ENCODE measurements around the gene MAST4.

Gene MAST4

GRCh38 chr5:67045816-67046740, 449.9 kb downstream of the MAST4 start:
- DNase-seq (ENCODE audit: low spot score) = no peak

GRCh38 chr5:67047160-67047559, 451.0 kb downstream of the MAST4 start:
- no peak for DNase-seq (ENCODE audit: low spot score)

GRCh38 chr5:67047616-67048015, 451.4 kb downstream of the MAST4 start:
- DNase-seq (ENCODE audit: low spot score) = no peak

GRCh38 chr5:67050125-67050524, 453.9 kb downstream of the MAST4 start:
- DNase-seq (ENCODE audit: low spot score) = no peak

- no peak for DNase-seq (ENCODE audit: low spot score)
These were observed 454.4 kb downstream of the MAST4 start for GRCh38 chr5:67050635-67051034.

- DNase-seq (ENCODE audit: low spot score) = no peak
These were observed 455.0 kb downstream of the MAST4 start for GRCh38 chr5:67051164-67051563.

GRCh38 chr5:67052034-67052433, 455.8 kb downstream of the MAST4 start:
- DNase-seq (ENCODE audit: low spot score) = no peak

GRCh38 chr5:67053229-67053628, 457.0 kb downstream of the MAST4 start:
- no peak for DNase-seq (ENCODE audit: low spot score)

- DNase-seq (ENCODE audit: low spot score) = no peak
These were observed 463.0 kb downstream of the MAST4 start for GRCh38 chr5:67058998-67059743.

- no peak for DNase-seq (ENCODE audit: low spot score)
These were observed 463.7 kb downstream of the MAST4 start for GRCh38 chr5:67059744-67060490.

GRCh38 chr5:67061511-67061910, 465.3 kb downstream of the MAST4 start:
- DNase-seq (ENCODE audit: low spot score) = no peak

GRCh38 chr5:67063055-67063454, 466.9 kb downstream of the MAST4 start:
- DNase-seq (ENCODE audit: low spot score) = no peak

GRCh38 chr5:67063791-67064190, 467.6 kb downstream of the MAST4 start:
- DNase-seq (ENCODE audit: low spot score) = no peak

- no peak for DNase-seq (ENCODE audit: low spot score)
These were observed 469.0 kb downstream of the MAST4 start for GRCh38 chr5:67065237-67065636.

GRCh38 chr5:67065696-67066095, 469.5 kb downstream of the MAST4 start:
- DNase-seq (ENCODE audit: low spot score) = no peak

- no peak for DNase-seq (ENCODE audit: low spot score)
These were observed 470.6 kb downstream of the MAST4 start for GRCh38 chr5:67066815-67067214.

GRCh38 chr5:67073045-67073680, 477.0 kb downstream of the MAST4 start:
- no peak for DNase-seq (ENCODE audit: low spot score)

- DNase-seq (ENCODE audit: low spot score) = no peak
These were observed 481.1 kb downstream of the MAST4 start for GRCh38 chr5:67077296-67077695.

- DNase-seq (ENCODE audit: low spot score) = no peak
These were observed 485.1 kb downstream of the MAST4 start for GRCh38 chr5:67081261-67081660.

GRCh38 chr5:67082941-67083340, 486.7 kb downstream of the MAST4 start:
- DNase-seq (ENCODE audit: low spot score) = no peak

- no peak for DNase-seq (ENCODE audit: low spot score)
These were observed 489.4 kb downstream of the MAST4 start for GRCh38 chr5:67085616-67086015.

GRCh38 chr5:67089200-67089725, 493.1 kb downstream of the MAST4 start:
- no peak for DNase-seq (ENCODE audit: low spot score)

Data from HuH-7 (cell line).